ENCODE results near the gene MCM3. TPM values are rescaled to one million over a fixed set of nuclear protein-coding genes. Genes with fewer than 3 reads are reported as not detected.

Gene MCM3
- total RNA-seq, 1 donor from 2014 or later = 23.4 TPM

- Histone ChIP-seq H3K4me3 (ENCODE audit: low read depth, low read length) (no peak overlapping the region), H3K36me3 (ENCODE audit: control insufficient read depth, insufficient read depth, low read length) (no peaks in the 10 kb centered on the region), H3K27me3 (ENCODE audit: control insufficient read depth, insufficient read depth, low read length) (no peaks in the 10 kb centered on the region)
- TF ChIP-seq, protein P1, sequence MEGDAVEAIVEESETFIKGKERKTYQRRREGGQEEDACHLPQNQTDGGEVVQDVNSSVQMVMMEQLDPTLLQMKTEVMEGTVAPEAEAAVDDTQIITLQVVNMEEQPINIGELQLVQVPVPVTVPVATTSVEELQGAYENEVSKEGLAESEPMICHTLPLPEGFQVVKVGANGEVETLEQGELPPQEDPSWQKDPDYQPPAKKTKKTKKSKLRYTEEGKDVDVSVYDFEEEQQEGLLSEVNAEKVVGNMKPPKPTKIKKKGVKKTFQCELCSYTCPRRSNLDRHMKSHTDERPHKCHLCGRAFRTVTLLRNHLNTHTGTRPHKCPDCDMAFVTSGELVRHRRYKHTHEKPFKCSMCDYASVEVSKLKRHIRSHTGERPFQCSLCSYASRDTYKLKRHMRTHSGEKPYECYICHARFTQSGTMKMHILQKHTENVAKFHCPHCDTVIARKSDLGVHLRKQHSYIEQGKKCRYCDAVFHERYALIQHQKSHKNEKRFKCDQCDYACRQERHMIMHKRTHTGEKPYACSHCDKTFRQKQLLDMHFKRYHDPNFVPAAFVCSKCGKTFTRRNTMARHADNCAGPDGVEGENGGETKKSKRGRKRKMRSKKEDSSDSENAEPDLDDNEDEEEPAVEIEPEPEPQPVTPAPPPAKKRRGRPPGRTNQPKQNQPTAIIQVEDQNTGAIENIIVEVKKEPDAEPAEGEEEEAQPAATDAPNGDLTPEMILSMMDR (IDR thresholded peaks at IDR 0.05; ENCODE audit: insufficient read depth, low read length, severe bottlenecking) = no peak
- FAIRE-seq (no peak), DNase-seq (ENCODE audit: low read depth) (no peak)
Measured at GRCh38 chr6:52301326-52301725, 16.8 kb upstream of the MCM3 start.

DNA sequence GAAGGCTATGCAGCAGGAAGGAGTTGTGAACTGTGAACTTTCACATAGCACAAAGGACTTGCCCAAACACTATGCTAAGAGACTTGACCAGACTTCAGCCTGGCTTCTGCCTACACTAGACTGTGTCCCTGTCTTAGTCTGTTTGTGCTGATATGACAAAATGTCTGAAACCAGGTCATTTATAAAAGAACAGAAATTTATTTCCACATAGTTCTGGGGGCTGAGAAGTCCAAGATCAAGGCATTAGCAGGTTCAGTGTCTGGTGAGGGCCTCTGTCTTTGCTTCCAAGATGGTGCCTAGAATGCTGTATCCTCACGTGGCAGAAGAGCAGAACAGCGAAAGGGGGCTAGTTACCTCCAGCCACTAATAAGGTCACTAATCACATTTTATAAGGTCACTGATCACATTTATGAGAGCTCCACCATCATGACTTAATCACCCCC is 16.0 kb upstream of the MCM3 start:
- no peaks in the 10 kb centered on the region for H3K36me3 ChIP-seq (ENCODE audit: control insufficient read depth, insufficient read depth, low read length)
- H3K27me3 ChIP-seq (ENCODE audit: control insufficient read depth, insufficient read depth, low read length) = no peaks in the 10 kb centered on the region
- FAIRE-seq = no peak
- TF ChIP-seq, protein P1 (IDR thresholded peaks at IDR 0.05; ENCODE audit: insufficient read depth, low read length, severe bottlenecking) = no peak
- no peak overlapping the region for H3K4me3 ChIP-seq (ENCODE audit: low read depth, low read length)
- no peak for DNase-seq (ENCODE audit: low read depth)

GRCh38 chr6:52299653-52300052 is 15.1 kb upstream of the MCM3 start:
- FAIRE-seq (no peak), DNase-seq (ENCODE audit: low read depth) (no peak)
- H3K36me3 ChIP-seq (ENCODE audit: control insufficient read depth, insufficient read depth, low read length) = no peaks in the 10 kb centered on the region
- TF ChIP-seq, protein P1 (IDR thresholded peaks at IDR 0.05; ENCODE audit: insufficient read depth, low read length, severe bottlenecking) = no peak
- H3K27me3 ChIP-seq (ENCODE audit: control insufficient read depth, insufficient read depth, low read length) = no peaks in the 10 kb centered on the region
- no peak overlapping the region for H3K4me3 ChIP-seq (ENCODE audit: low read depth, low read length)

GRCh38 chr6:52297433-52297832 is 12.9 kb upstream of the MCM3 start:
- H3K27me3 ChIP-seq (ENCODE audit: control insufficient read depth, insufficient read depth, low read length) = no peaks in the 10 kb centered on the region
- FAIRE-seq (no peak), DNase-seq (ENCODE audit: low read depth) (no peak)
- no peak overlapping the region for H3K4me3 ChIP-seq (ENCODE audit: low read depth, low read length)
- TF ChIP-seq, protein P1 (IDR thresholded peaks at IDR 0.05; ENCODE audit: insufficient read depth, low read length, severe bottlenecking) = no peak
- H3K36me3 ChIP-seq (ENCODE audit: control insufficient read depth, insufficient read depth, low read length) = no peaks in the 10 kb centered on the region

GRCh38 chr6:52293067-52293466 is 8.5 kb upstream of the MCM3 start:
- Histone ChIP-seq H3K36me3 (ENCODE audit: control insufficient read depth, insufficient read depth, low read length) (no peaks in the 10 kb centered on the region), H3K27me3 (ENCODE audit: control insufficient read depth, insufficient read depth, low read length) (no peaks in the 10 kb centered on the region), H3K4me3 (ENCODE audit: low read depth, low read length) (no peak overlapping the region)
- no peak for FAIRE-seq
- TF ChIP-seq, protein P1 (IDR thresholded peaks at IDR 0.05; ENCODE audit: insufficient read depth, low read length, severe bottlenecking) = no peak
- DNase-seq (ENCODE audit: low read depth) = no peak

DNA sequence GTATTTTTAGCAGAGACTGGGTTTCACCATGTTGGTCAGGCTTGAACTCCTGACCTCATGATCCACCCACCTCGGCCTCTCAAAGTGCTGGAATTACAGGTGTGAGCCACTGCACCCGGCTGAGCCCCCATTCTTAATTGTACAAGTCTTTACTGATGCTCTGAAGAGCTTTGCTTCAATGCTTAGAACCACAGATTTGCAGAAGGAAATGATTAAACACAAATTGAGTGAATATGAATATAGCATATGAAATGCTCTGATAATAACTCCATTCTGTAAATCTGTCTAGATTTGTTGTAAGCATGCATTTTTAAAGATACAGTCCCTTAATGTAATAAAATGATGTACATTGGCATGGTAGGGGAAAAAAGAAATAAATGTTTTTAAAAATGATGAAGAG is 4.3 kb upstream of the MCM3 start:
- Histone ChIP-seq H3K4me3 (ENCODE audit: low read depth, low read length) (no peak overlapping the region), H3K27me3 (ENCODE audit: control insufficient read depth, insufficient read depth, low read length) (no peaks in the 10 kb centered on the region), H3K36me3 (ENCODE audit: control insufficient read depth, insufficient read depth, low read length) (no peaks in the 10 kb centered on the region)
- no peak for DNase-seq (ENCODE audit: low read depth)
- no peak for FAIRE-seq
- TF ChIP-seq, protein P1 (IDR thresholded peaks at IDR 0.05; ENCODE audit: insufficient read depth, low read length, severe bottlenecking) = no peak
